ENCODE data around the gene DNM2.

Gene DNM2

DNA sequence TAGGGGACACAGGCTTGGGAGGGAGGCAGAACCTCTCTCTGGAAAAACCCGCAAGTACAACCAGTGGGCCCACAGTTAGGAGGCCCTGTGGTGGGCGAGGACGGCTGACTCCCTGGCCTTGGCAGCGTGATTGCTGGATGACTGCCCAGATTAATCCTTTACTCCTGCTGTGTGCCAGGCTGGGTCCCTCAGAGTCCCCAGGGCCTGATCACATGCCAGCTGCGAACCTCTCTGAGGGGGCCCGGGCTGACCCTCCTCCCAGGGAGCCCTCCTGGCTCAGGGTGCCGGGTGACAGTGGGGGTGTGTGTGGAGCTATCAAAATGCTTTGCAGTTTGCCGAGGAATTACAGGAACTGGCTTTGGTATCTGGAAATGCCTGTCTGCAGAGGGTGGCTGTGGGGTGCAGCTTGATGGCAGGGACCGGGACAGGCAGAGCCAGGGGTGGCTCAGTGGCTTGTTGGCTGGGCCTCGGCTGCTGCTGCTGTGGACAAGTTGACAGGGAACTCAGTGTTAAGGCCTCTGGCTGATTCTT lies 48.9 kb downstream of the DNM2 start:
- TF ChIP-seq CTCF (IDR thresholded peaks at IDR 0.05; ENCODE audit: borderline replicate concordance, insufficient read depth, low read depth, low read length), result no peak
- no peak overlapping the region for H3K4me3 ChIP-seq (ENCODE audit: low read depth, low read length)

DNA sequence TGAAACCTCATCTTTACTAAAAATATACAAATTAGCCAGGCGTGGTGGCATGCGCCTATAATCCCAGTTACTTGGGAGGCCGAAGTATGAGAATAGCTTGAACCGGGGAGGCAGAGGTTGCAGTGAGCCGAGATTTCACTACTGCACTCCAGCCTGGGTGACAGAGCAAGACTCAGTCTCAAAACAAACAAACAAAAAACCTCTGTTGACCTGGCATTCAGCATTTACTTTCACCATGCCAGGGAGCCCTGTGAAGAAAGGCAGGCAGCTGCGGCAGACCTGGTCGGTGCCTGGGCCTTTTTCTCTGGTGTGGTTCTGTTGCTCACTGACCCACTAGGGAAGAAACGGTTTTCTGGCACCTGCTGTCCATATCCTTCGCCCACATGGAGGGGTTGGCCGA lies 49.8 kb downstream of the DNM2 start:
- no peak overlapping the region for H3K4me3 ChIP-seq (ENCODE audit: low read depth, low read length)
- no peak for TF ChIP-seq CTCF (IDR thresholded peaks at IDR 0.05; ENCODE audit: borderline replicate concordance, insufficient read depth, low read depth, low read length)

DNA sequence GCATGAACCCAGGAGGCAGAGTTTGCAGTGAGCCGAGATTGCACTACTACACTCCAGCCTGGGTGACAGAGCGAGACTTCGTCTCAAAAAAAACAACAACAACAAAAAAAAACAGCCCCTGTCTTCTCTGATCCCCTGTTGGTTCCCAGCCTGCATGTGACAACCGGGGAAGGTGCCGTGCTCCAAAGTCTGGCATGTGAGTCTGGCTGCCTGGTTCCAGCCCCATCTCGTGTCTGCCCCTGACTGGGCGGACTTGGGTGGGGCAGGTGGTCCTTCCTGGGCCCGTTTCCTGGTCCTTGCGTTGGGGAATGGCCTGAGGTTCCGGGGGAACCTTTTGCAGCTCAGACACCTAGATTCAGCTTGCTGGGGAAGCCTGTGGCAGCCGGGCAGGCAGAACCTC lies 50.5 kb downstream of the DNM2 start:
- TF ChIP-seq CTCF (IDR thresholded peaks at IDR 0.05; ENCODE audit: borderline replicate concordance, insufficient read depth, low read depth, low read length), result no peak
- no peak overlapping the region for H3K4me3 ChIP-seq (ENCODE audit: low read depth, low read length)

- TF ChIP-seq CTCF (IDR thresholded peaks at IDR 0.05; ENCODE audit: borderline replicate concordance, insufficient read depth, low read depth, low read length), result no peak
- H3K4me3 ChIP-seq (ENCODE audit: low read depth, low read length), result no peak overlapping the region
Measured at GRCh38 chr19:10768936-10769335, 51.1 kb downstream of the DNM2 start.

DNA sequence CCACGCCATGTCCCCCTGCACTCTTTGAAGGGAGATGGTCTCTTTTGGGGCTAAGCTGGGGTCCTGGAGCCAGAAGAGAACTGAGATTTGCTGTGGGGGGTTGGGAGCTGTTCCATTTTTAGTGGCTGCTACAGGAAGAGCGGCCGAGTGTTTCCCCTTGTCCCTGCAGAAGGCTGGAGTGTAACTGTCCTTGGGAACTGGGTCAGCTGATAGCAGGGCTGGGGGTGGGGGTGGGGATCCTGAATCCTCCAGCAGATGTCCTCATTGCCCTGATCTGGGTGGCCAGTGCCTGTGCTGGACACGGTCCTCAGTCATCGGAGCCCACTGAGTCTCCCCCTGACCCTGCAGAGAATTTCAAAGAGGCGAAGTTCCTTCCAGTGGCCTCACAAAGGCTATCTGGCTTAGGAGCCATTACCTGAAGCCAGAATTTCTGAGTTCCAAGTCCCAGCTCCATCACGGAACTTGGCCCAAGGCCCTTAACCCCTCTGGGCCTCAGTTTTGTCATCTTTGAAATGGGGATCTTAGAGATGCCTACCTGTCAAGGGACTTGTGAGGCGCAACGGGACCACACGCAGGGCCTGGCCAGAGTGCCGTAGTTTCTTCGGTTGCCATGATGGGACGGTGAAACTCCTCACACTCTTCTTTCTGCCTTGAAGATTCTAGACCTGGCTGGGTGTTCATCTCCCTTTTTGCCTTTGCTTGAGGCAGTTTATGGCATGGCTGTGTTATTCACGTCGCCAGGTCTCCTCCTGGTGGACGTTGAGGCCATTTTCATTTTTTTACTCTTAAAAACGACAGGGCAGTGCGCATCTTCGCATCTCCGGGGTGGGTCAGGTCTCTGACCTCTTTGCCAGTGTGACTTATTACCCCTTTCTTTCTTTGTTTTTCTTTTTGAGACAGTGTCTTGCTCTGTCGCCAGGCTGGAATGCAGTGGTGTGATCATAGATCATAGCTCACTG lies 51.9 kb downstream of the DNM2 start:
- TF ChIP-seq CTCF (IDR thresholded peaks at IDR 0.05; ENCODE audit: borderline replicate concordance, insufficient read depth, low read depth, low read length), result no peak
- H3K4me3 ChIP-seq (ENCODE audit: low read depth, low read length), result no peak overlapping the region

DNA sequence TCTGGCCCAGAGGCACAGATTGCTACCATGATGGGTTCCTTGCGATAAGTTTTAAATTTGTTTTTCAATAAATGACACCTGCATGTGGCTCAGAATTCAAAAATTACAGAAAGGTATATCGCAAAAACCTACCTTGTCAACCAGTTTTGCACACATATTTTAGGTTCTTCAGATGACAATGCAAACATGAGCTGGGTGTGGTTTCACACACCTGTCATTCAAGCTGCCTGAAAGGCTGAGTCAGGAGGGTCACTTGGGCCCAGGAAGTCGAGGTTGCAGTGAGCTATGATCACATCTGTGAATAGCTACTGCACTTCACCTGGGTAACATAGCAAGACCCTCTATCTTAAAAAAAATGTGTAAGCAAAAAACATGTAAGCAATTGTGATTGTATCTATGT lies 56.1 kb downstream of the DNM2 start:
- no peak for TF ChIP-seq CTCF (IDR thresholded peaks at IDR 0.05; ENCODE audit: borderline replicate concordance, insufficient read depth, low read depth, low read length)
- no peak overlapping the region for H3K4me3 ChIP-seq (ENCODE audit: low read depth, low read length)

DNA sequence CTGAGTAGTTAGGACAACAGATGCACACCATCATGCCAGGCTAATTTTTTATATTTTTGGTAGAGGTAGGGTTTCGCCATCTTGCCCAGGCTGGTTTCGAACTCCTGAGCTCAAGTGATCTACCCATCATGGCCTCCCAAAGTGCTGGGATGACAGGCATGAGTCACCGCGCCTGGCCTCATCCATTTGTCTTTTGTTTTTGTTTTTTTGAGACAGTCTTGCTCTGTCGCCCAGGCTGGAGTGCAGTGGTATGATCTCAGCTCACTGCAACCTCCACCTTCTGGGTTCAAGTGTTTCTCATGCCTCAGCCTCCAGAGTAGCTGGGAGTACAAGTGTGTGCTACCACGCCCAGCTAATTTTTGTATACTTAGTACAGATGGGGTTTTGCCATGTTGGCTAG lies 57.0 kb downstream of the DNM2 start:
- H3K4me3 ChIP-seq (ENCODE audit: low read depth, low read length), result no peak overlapping the region

More for the DNA sequence above, 57.0 kb downstream of the DNM2 start:
- TF ChIP-seq CTCF (IDR thresholded peaks at IDR 0.05; ENCODE audit: borderline replicate concordance, insufficient read depth, low read depth, low read length), result no peak

Data from GM12875 (cell line).